Caco-2 (cell line): ENCODE data around the gene SAMD11. TPM values are rescaled to one million over a fixed set of nuclear protein-coding genes. Genes with fewer than 3 reads are reported as not detected.
A peak's percentile ranks its signal among the peaks of the same experiment; 100 is the strongest.

Source experiments
- BruUV-seq: library from RNA; stranded (reverse); fragments of 400-500 nt; replicated peaks from 2 replicates; lab custom pipeline; 2021; lab: Mats Ljungman, UMichigan
- CTCF ChIA-PET: fragments of 300-600 bp; sonication (Branson Sonifier 250); formaldehyde crosslinking; loops from one replicate; lab custom pipeline; 2022; ENCODE audit warnings: antibody characterized with exemption; lab: Charles Lee
- POLR2A ChIA-PET: fragments of 300-600 bp; sonication (Branson Sonifier 250); formaldehyde crosslinking; loops from one replicate; lab custom pipeline; 2022; ENCODE audit warnings: antibody characterized with exemption; lab: Charles Lee
- DNase-seq, 2 experiments: peaks; one replicate each; pipeline versions ENCODE4 v3.0.0 to v3.0.0-alpha.2; 2020 to 2022
- H3K27me3 ChIP-seq: replicated peaks from 2 replicates; pipeline ENCODE4 v1.6.0; 2011; ENCODE audit warnings: low read length; ENCODE audit not compliant: control insufficient read depth, insufficient read depth
- H3K36me3 ChIP-seq: 2 replicates; pipeline ENCODE4 v1.5.1; 2011; ENCODE audit warnings: low read length; ENCODE audit not compliant: control insufficient read depth, insufficient read depth
- H3K4me1 ChIP-seq: fragments of 250-450 bp; sonication (Bioruptor Pico); 2 replicates; pipeline ENCODE4 v1.5.1; 2020; ENCODE audit warnings: mild to moderate bottlenecking
- H3K4me3 ChIP-seq: 2 replicates; pipeline ENCODE4 v1.5.1; 2011; ENCODE audit warnings: low read depth, mild to moderate bottlenecking, control low read depth, low read length
- H3K9me3 ChIP-seq: fragments of 250-450 bp; sonication (Bioruptor Pico); 2 replicates; pipeline ENCODE4 v1.5.1; 2020; ENCODE audit warnings: mild to moderate bottlenecking, moderate library complexity
- H3K27ac Mint-ChIP-seq: one replicate; pipeline ENCODE4 v1.8.0; 2022; ENCODE audit warnings: mixed read lengths; ENCODE audit not compliant: unreplicated experiment
- H3K27me3 Mint-ChIP-seq: one replicate; pipeline ENCODE4 v1.8.0; 2022; ENCODE audit warnings: mixed read lengths; ENCODE audit not compliant: insufficient read depth, unreplicated experiment
- H3K36me3 Mint-ChIP-seq: one replicate; pipeline ENCODE4 v1.8.0; 2022; ENCODE audit warnings: mild to moderate bottlenecking, mixed read lengths; ENCODE audit not compliant: insufficient read depth, unreplicated experiment
- H3K4me1 Mint-ChIP-seq: one replicate; pipeline ENCODE4 v1.8.0; 2022; ENCODE audit warnings: low read depth, mixed read lengths; ENCODE audit not compliant: unreplicated experiment
- H3K4me3 Mint-ChIP-seq: one replicate; pipeline ENCODE4 v1.8.0; 2022; ENCODE audit warnings: mild to moderate bottlenecking, moderate library complexity, mixed read lengths; ENCODE audit not compliant: unreplicated experiment
- H3K9me3 Mint-ChIP-seq: one replicate; pipeline ENCODE4 v1.8.0; 2022; ENCODE audit warnings: mixed read lengths; ENCODE audit not compliant: unreplicated experiment
- intact Hi-C: fragments of 100-400 bp; cut with micrococcal nuclease; formaldehyde crosslinking; loops from one replicate; pipeline ENCODE4 v1.10.0; 2022; ENCODE audit not compliant: unreplicated experiment
- total RNA-seq: library from RNA; stranded (reverse); gene quantifications from 2 replicates; pipeline ENCODE4 v1.2.3, GENCODE V29; 2022
- TF ChIP-seq, protein P1 (sequence below), 2 experiments: fragments of 200-600 bp in 1 of 2; IDR thresholded peaks; 1 replicate in 1 of 2; 2 replicates in 1 of 2; pipeline versions ENCODE4 v1.5.1 to v1.8.0; 2011 to 2022; ENCODE audit warnings: antibody characterized with exemption in 1 of 2, control low read depth in 1 of 2, inconsistent platforms in 1 of 2, low read depth in 1 of 2, low read length in 1 of 2, mild to moderate bottlenecking in 1 of 2, moderate library complexity in 1 of 2; ENCODE audit not compliant: insufficient read depth in 1 of 2, severe bottlenecking in 1 of 2, unreplicated experiment in 1 of 2

Gene SAMD11
- total RNA-seq, 1 experiment from 2014 or later, result 0.54 TPM

DNA sequence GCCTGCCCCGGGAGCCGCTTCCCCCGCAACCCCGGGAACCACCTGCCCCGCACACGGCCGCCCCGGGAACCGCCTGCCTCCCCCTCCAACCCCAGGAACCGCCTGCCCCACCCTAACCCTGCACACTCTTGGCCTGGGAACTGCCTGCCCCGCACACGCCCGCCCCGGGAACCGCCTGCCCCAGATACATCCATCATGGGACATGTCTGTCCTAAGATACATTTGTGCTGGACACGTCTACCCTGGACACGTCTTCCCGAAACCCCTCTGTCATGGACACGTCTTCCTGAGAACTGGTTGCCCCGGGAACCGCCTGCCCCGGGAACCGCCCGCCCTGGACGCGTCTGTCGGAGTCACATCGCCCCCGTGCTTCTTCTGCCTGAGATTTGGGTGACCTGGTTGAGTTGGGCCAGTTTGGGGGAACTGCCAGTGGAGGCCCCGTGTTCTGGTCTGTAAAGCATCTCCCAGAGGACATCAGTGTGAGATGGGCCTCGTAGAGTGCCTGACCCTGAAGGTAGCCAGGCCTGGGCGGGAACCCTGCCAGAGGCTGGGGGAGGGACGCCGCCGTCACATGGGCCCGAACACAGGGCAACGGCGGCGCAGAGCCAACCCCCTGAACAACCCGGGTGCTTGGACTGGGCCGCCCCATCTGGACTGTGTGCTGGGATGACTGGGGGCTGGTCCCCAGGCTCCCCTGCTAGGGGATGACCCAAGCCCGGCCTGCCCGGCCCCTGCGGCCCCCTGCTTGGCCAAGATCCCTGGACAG, 54.5 kb downstream of the SAMD11 start:
- Mint-ChIP-seq H3K4me3 (peak overlapping the region; percentile 70), H3K27ac (peak overlapping the region; percentile 32), H3K9me3 (no peaks in the 10 kb centered on the region), H3K4me1 (peaks cover 11% of the 10 kb centered on the region), H3K36me3 (peaks cover 9% of the 10 kb centered on the region), H3K27me3 (no peaks in the 10 kb centered on the region)
- intact Hi-C loops, result no loop called here
- Histone ChIP-seq H3K36me3 (no peaks in the 10 kb centered on the region), H3K4me3 (no peak overlapping the region), H3K9me3 (no peaks in the 10 kb centered on the region), H3K4me1 (peaks cover 5% of the 10 kb centered on the region; the same call in 1 of the 2 replicates), H3K27me3 (no peaks in the 10 kb centered on the region)
- BruUV-seq, result no TSS peak
- TF ChIP-seq, protein P1, sequence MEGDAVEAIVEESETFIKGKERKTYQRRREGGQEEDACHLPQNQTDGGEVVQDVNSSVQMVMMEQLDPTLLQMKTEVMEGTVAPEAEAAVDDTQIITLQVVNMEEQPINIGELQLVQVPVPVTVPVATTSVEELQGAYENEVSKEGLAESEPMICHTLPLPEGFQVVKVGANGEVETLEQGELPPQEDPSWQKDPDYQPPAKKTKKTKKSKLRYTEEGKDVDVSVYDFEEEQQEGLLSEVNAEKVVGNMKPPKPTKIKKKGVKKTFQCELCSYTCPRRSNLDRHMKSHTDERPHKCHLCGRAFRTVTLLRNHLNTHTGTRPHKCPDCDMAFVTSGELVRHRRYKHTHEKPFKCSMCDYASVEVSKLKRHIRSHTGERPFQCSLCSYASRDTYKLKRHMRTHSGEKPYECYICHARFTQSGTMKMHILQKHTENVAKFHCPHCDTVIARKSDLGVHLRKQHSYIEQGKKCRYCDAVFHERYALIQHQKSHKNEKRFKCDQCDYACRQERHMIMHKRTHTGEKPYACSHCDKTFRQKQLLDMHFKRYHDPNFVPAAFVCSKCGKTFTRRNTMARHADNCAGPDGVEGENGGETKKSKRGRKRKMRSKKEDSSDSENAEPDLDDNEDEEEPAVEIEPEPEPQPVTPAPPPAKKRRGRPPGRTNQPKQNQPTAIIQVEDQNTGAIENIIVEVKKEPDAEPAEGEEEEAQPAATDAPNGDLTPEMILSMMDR (IDR thresholded peaks at IDR 0.05; ENCODE audit: insufficient read depth in 1 of 2, low read depth in 1 of 2, low read length in 1 of 2, severe bottlenecking in 1 of 2, unreplicated experiment in 1 of 2), result no peak
- ChIA-PET CTCF (no interaction called here), POLR2A (no interaction called here)
- no peak for DNase-seq

DNA sequence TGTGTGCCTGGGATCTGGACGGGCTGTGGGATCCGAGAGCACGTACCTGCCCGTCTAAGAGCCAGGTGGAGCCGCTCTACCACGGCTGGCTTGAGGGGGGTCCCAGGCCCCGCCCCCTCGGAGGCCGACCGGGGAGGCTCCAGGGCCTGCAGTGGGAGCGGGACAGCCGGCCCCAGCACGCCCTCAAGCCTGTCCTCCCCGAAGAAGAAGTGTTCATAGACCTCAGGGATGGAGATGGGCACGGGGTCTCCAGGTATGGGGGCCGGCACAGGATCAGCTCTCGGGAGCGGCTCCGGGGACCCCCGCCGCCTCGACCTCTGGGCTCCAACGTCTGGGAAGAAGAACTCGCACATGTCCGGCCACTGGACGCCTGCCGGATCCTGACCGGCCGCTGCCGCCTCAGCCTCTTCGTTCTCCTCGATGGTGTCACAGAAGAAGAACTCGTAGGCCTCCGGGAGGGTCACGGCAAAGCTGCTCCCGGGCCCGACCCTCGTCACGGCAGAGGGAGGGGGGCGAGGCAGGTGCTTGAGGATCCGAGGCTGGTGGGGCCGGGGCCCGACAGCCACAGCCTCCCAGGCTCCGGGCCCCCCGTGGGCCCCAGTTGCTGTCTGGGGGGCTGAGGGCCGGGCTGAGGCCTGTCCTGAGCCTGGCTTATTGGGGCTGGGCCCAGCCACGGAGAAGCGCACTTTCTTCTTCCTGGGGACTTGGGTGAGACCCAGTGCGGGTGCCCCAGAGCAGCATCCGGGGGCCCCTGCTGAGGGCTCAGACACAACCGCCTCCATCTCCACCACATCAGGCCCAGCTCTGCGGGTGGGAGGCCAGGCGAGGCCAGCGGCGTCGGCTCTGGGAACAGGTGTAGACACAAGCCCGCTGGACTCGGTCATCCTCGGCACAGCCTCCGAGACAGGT, 55.4 kb downstream of the SAMD11 start:
- peaks cover 11% of the 10 kb centered on the region for H3K4me1 Mint-ChIP-seq
- no peak overlapping the region for H3K4me3 Mint-ChIP-seq
- POLR2A ChIA-PET, result no interaction called here
- no peaks in the 10 kb centered on the region for H3K27me3 ChIP-seq
- no peak overlapping the region for H3K4me3 ChIP-seq
- intact Hi-C loops, result no loop called here
- no peaks in the 10 kb centered on the region for H3K9me3 ChIP-seq
- peaks cover 5% of the 10 kb centered on the region; the same call in 1 of the 2 replicates for H3K4me1 ChIP-seq
- no peaks in the 10 kb centered on the region for H3K36me3 ChIP-seq
- CTCF ChIA-PET, result no interaction called here
- no peaks in the 10 kb centered on the region for H3K27me3 Mint-ChIP-seq
- peaks cover 9% of the 10 kb centered on the region for H3K36me3 Mint-ChIP-seq
- TF ChIP-seq, protein P1 (IDR thresholded peaks at IDR 0.05; ENCODE audit: insufficient read depth in 1 of 2, low read depth in 1 of 2, low read length in 1 of 2, severe bottlenecking in 1 of 2, unreplicated experiment in 1 of 2), result no peak
- no TSS peak for BruUV-seq
- no peak for DNase-seq
- H3K27ac Mint-ChIP-seq, result no peak overlapping the region
- H3K9me3 Mint-ChIP-seq, result no peaks in the 10 kb centered on the region

DNA sequence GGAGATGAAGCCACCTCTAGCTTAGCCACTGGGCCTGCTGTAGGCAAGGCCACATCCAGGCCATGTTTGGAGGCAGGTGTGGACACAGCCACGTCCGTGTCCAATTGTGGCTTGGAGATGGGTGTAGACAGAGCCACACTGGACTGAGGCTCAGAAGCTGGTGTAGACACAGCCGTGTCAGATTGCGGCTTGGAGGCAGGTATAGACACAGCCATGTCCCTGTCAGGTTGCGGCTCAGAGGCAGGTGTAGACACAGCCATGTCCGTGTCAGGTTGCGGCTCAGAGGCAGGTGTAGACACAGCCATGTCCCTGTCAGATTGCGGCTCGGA, 56.0 kb downstream of the SAMD11 start:
- H3K27ac Mint-ChIP-seq, result no peak overlapping the region
- peaks cover 5% of the 10 kb centered on the region; the same call in 1 of the 2 replicates for H3K4me1 ChIP-seq
- no peak for DNase-seq
- peaks cover 10% of the 10 kb centered on the region for H3K4me1 Mint-ChIP-seq
- H3K27me3 Mint-ChIP-seq, result no peaks in the 10 kb centered on the region
- CTCF ChIA-PET, result no interaction called here
- H3K4me3 ChIP-seq, result no peak overlapping the region
- no peaks in the 10 kb centered on the region for H3K9me3 ChIP-seq
- intact Hi-C loops, result loop anchor here (5.0 kb wide), 1 partner anchor 83 kb away; no protein-coding TSS in a partner anchor
- POLR2A ChIA-PET, result no interaction called here
- peaks cover 9% of the 10 kb centered on the region for H3K36me3 Mint-ChIP-seq
- TF ChIP-seq, protein P1 (IDR thresholded peaks at IDR 0.05; ENCODE audit: insufficient read depth in 1 of 2, low read depth in 1 of 2, low read length in 1 of 2, severe bottlenecking in 1 of 2, unreplicated experiment in 1 of 2), result no peak
- no TSS peak for BruUV-seq
- no peaks in the 10 kb centered on the region for H3K36me3 ChIP-seq
- H3K27me3 ChIP-seq, result no peaks in the 10 kb centered on the region
- no peaks in the 10 kb centered on the region for H3K9me3 Mint-ChIP-seq
- H3K4me3 Mint-ChIP-seq, result no peak overlapping the region
